ENCODE results near the gene FYCO1.

FYCO1 gene

DNA sequence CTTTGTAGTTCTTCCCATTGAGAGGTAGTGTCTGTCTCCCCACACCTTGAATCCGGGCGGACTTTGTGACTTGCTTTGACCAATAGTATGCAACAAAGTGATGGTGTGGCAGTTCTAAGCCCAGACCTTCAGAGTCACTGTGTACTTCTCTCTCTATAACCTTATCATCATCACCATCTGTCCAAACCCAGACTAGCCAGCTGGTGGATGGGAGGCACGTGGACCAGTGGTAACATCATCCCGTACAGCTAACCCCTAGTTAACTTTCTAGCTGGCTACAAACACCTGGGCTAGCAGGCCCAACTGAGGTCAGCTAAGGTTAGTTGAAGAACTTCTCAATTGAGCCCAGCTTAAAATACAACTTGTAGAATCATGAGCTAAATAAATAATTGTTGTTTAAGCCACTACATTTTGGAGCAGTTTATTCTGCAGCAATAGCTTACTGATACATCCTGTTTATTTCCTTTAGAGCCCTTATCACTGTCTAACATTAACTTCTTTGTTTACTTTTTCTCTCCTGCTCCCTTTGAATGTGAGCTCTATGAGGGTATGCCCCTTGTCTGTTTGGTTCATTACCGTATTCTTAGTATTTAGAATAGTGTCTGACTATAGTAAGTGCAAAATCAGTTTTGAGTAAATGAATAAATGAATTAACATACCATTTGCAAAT, 120.8 kb downstream of the FYCO1 start:
- DNase-seq, result no peak

DNA sequence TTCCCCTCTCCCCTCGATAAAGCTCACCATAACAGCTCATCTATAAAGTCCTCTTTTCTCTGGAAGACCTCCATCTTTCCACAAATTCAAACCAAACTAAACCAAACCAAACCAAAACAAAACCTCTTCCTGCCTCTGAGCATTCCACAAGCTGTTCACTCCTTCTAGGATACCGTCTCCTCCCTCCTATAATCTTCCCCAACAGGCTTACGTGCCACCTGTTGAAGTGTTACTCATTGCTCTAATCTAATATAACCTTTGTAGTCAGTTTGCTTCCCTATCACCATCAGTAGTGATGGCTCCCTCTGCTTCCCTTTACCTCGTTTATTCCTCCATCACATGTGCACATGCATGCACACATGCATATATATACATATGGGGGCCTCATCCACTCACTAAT, 122.0 kb downstream of the FYCO1 start:
- no peak for DNase-seq

DNA sequence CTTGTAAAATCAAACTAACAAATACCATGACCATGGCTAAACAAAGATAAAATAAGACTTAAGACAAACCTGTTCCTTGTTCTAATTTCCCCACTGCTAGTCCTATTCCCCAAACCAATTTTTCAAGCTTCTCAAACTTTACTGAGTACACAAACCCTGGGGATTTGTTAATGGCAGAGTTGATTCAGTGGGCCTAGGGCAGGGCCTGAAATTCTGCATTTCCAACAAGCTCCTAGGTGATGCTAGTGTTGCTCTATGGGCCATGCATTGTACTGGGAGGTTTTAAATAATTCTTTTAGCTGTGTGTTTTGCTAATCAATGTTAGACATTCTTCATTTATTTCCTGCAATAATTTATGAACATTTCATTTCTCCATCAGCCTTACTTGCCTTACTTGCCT, 122.6 kb downstream of the FYCO1 start:
- no peak for DNase-seq

DNA sequence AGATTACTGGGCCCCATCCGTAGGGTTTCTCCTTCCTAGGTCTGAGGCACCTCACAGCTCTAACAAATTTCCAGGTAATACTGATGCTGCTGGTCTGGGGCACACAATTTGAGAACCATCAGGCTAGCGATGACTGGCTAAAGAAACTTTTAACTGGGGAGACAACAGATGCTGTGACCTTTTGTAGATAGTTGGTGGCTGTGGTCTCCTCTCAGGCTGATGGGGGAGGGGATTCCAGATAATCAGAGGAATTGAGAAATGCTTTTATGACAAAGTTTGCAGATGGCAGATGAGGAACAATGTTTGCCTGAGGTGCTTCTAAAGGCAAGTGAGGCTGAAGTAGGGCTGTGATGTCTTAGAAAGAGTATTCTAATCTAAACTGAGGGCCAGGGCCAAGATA, 123.1 kb downstream of the FYCO1 start:
- no peak for DNase-seq

- DNase-seq, result no peak
These were observed 123.8 kb downstream of the FYCO1 start for GRCh38 chr3:45871780-45872179.

GRCh38 chr3:45870099-45870498, 125.5 kb downstream of the FYCO1 start:
- no peak for DNase-seq

DNA sequence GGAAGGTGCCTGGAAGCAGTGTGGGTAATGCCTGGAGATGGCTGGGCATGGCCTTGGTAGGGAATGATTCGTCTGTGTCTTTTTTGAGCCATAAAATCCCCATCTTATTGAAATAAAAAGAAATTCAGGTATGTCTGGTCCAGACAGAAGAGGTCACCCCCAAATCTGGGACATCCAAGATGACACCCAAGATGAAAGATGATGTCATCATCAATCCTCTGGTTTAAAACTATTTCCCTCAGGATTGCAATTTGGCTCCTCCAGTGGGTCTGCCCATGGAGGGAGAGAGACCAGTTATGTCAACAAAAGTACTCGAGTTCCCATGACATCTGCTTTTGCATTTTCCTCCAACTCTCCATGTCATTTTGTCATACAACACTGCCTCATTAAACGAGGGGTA, 126.0 kb downstream of the FYCO1 start:
- DNase-seq, result no peak

DNA sequence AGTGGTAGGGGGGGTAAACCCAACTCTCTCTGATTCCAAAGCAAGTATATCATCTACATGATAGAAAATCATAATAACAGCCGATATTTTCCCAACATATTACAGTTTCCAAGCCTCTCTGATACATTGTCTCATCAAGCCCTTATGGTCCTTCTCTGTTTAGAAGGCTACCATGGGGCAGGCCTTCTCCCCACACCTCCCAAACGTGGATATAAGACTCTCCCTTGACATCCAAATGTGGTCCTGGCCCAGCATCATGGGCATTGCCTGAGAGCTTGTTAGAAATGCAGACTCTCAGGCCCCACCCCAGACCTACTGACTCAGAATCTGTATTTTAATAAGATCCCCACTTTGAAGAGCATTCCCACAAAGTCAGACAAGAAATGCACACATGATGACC, 127.0 kb downstream of the FYCO1 start:
- DNase-seq, result no peak

GRCh38 chr3:45868213-45868612, 127.4 kb downstream of the FYCO1 start:
- no peak for DNase-seq

Data from NCI-H1105 (cell line).